ENCODE results near the gene AKAP8L. TPM values are rescaled to one million over a fixed set of nuclear protein-coding genes. Genes with fewer than 3 reads are reported as not detected.
"Not testable (repeated sequence)": the region's sequence is repeated elsewhere in the genome, so short reads cannot be mapped to it uniquely, and the experiment has no call there.

Gene AKAP8L
- total RNA-seq, 1 experiment from 2014 or later: 106 TPM

DNA sequence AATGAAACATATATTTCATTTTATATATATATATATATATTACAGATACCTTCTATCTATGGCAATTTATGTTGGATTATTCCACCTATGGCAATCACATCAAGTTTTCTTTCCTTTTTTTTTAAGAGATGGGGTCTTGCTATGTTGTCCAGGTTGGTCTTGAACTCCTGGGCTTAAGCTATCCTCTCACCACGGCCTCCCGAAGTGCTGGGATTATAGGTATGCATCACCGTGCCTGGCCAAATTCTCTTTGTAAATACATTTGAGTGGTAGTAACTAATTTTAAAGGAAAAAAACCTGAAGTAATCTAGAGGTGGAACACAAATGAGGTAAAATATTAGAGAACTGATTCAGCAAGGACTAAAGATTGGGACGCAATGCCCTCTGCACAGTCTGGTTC, 64.9 kb downstream of the AKAP8L start:
- no peak for ATAC-seq

DNA sequence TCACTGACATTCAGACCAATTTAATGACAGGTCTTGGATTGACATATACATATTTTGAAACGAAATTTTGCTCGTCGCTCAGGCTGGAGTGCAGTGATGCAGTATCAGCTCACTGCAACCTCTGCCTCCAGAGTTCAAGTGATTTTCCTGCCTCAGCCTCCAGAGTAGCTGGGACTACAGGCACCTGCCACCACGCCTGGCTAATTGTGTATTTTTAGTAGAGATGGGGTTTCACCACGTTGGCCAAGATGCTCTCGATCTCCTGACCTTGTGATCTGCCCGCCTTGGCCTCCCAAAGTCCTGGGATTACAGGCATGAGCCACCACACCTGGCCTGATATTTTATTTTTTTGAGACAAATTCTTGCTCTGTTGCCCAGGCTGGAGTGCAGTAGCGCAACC, 66.3 kb downstream of the AKAP8L start:
- H3K9me2 ChIP-seq (ENCODE audit: insufficient read depth); H3K27ac ChIP-seq (ENCODE audit: low read depth, low read length); BruUV-seq (replicated peaks); RAD21 ChIA-PET (ENCODE audit: low non-redundant PET in 1 of 2, low total read pairs in 2 of 2, uncharacterized antibody in 2 of 2, unreplicated experiment in 2 of 2); intact Hi-C loops (cut with micrococcal nuclease); H3K9ac ChIP-seq (ENCODE audit: low read length); DNase-seq (ENCODE audit: low read depth, low spot score); H3K9me3 ChIP-seq (ENCODE audit: control insufficient read depth in 1 of 2, insufficient read depth in 1 of 2, low read depth in 1 of 2, low read length in 2 of 2); H3K79me2 ChIP-seq (ENCODE audit: insufficient read depth, low read length); H3K4me2 ChIP-seq (ENCODE audit: low read length); H3K4me1 ChIP-seq (ENCODE audit: control insufficient read depth in 1 of 2, insufficient read depth in 2 of 2, low read length in 2 of 2); H4K20me1 ChIP-seq (ENCODE audit: insufficient read depth); H3K27me3 ChIP-seq (ENCODE audit: insufficient read depth, low read length); H3K4me3 ChIP-seq (replicated peaks in 1 of 2; ENCODE audit: low read depth in 1 of 2, low read length in 2 of 2); H2AFZ ChIP-seq (ENCODE audit: low read depth, low read length, poor library complexity, severe bottlenecking); POLR2A ChIA-PET: not testable (repeated sequence)
- ATAC-seq: 0 out of 2 replicates have a peak, but pooled peaks have one; percentile 4
- CTCF ChIA-PET: interaction anchor here (0.8 kb wide), 1 partner anchor 90 kb away, joined by 3 read pairs; no protein-coding TSS in a partner anchor
- peaks cover 17 to 23% of the 10 kb centered on the region in 2 experiments for H3K36me3 ChIP-seq (ENCODE audit: control insufficient read depth in 1 of 2, insufficient read depth in 2 of 2, low read length in 2 of 2)

More for the DNA sequence above, 64.9 kb downstream of the AKAP8L start:
- Histone ChIP-seq H3K27me3 (ENCODE audit: insufficient read depth, low read length) (no peaks in the 10 kb centered on the region), H3K9me2 (ENCODE audit: insufficient read depth) (no peaks in the 10 kb centered on the region), H3K36me3 (ENCODE audit: control insufficient read depth in 1 of 2, insufficient read depth in 2 of 2, low read length in 2 of 2) (peaks cover 30 to 34% of the 10 kb centered on the region in 2 experiments), H3K9me3 (ENCODE audit: control insufficient read depth in 1 of 2, insufficient read depth in 1 of 2, low read depth in 1 of 2, low read length in 2 of 2) (no peaks in the 10 kb centered on the region), H3K4me3 (replicated peaks in 1 of 2; ENCODE audit: low read depth in 1 of 2, low read length in 2 of 2) (no peak overlapping the region), H3K79me2 (ENCODE audit: insufficient read depth, low read length) (no peaks in the 10 kb centered on the region), H3K4me1 (ENCODE audit: control insufficient read depth in 1 of 2, insufficient read depth in 2 of 2, low read length in 2 of 2) (no peaks in the 10 kb centered on the region), H3K9ac (ENCODE audit: low read length) (no peak overlapping the region), H4K20me1 (ENCODE audit: insufficient read depth) (no peaks in the 10 kb centered on the region), H2AFZ (ENCODE audit: low read depth, low read length, poor library complexity, severe bottlenecking) (no peak overlapping the region), H3K27ac (ENCODE audit: low read depth, low read length) (no peak overlapping the region), H3K4me2 (ENCODE audit: low read length) (no peak overlapping the region)
- intact Hi-C loops (cut with micrococcal nuclease): no loop called here
- DNase-seq (ENCODE audit: low read depth, low spot score): no peak
- POLR2A ChIA-PET: no interaction called here
- TF ChIP-seq FOSL1 (IDR thresholded peaks at IDR 0.05; ENCODE audit: low read depth): no peak
- no peak for TF ChIP-seq POLR2A (IDR thresholded peaks at IDR 0.05; ENCODE audit: borderline replicate concordance, extremely low read depth, insufficient read depth, insufficient read length)
- TF ChIP-seq, protein P1, sequence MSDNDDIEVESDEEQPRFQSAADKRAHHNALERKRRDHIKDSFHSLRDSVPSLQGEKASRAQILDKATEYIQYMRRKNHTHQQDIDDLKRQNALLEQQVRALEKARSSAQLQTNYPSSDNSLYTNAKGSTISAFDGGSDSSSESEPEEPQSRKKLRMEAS (IDR thresholded peaks at IDR 0.05): no peak
- TF ChIP-seq CEBPB (IDR thresholded peaks at IDR 0.05; ENCODE audit: low read depth): no peak
- no peak for TF ChIP-seq YY1 (IDR thresholded peaks at IDR 0.05; ENCODE audit: extremely low read depth, insufficient replicate concordance, low read depth, low read length)
- no peak for TF ChIP-seq RAD21 (IDR thresholded peaks at IDR 0.05; ENCODE audit: low read depth)
- TF ChIP-seq POLR2AphosphoS5 (IDR thresholded peaks at IDR 0.05; ENCODE audit: low read depth, low read length): no peak
- no peak for TF ChIP-seq CBX3 (IDR thresholded peaks at IDR 0.05; ENCODE audit: low read depth)
- TF ChIP-seq SIN3A (IDR thresholded peaks at IDR 0.05; ENCODE audit: low read depth): no peak
- TF ChIP-seq, protein P2, sequence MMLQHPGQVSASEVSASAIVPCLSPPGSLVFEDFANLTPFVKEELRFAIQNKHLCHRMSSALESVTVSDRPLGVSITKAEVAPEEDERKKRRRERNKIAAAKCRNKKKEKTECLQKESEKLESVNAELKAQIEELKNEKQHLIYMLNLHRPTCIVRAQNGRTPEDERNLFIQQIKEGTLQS (IDR thresholded peaks at IDR 0.05): no peak
- TF ChIP-seq EGR1 (IDR thresholded peaks at IDR 0.05; ENCODE audit: low read depth): no peak
- TF ChIP-seq TCF7L2 (IDR thresholded peaks at IDR 0.05; ENCODE audit: borderline replicate concordance, extremely low read depth, insufficient read depth, insufficient read length): no peak
- no peak for TF ChIP-seq ELF1 (IDR thresholded peaks at IDR 0.05; ENCODE audit: borderline replicate concordance, low read depth)
- TF ChIP-seq, protein P3, sequence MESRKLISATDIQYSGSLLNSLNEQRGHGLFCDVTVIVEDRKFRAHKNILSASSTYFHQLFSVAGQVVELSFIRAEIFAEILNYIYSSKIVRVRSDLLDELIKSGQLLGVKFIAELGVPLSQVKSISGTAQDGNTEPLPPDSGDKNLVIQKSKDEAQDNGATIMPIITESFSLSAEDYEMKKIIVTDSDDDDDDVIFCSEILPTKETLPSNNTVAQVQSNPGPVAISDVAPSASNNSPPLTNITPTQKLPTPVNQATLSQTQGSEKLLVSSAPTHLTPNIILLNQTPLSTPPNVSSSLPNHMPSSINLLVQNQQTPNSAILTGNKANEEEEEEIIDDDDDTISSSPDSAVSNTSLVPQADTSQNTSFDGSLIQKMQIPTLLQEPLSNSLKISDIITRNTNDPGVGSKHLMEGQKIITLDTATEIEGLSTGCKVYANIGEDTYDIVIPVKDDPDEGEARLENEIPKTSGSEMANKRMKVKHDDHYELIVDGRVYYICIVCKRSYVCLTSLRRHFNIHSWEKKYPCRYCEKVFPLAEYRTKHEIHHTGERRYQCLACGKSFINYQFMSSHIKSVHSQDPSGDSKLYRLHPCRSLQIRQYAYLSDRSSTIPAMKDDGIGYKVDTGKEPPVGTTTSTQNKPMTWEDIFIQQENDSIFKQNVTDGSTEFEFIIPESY (IDR thresholded peaks at IDR 0.05; ENCODE audit: extremely low read depth, insufficient replicate concordance, low read length): no peak
- no peak for TF ChIP-seq ZNF274 (IDR thresholded peaks at IDR 0.05; ENCODE audit: low read depth, low read length)
- TF ChIP-seq ZFX (IDR thresholded peaks at IDR 0.05): no peak
- no peak for TF ChIP-seq JUND (IDR thresholded peaks at IDR 0.05)
- no peak for TF ChIP-seq EZH2phosphoT487 (IDR thresholded peaks at IDR 0.05; ENCODE audit: borderline replicate concordance)
- TF ChIP-seq, protein P4, sequence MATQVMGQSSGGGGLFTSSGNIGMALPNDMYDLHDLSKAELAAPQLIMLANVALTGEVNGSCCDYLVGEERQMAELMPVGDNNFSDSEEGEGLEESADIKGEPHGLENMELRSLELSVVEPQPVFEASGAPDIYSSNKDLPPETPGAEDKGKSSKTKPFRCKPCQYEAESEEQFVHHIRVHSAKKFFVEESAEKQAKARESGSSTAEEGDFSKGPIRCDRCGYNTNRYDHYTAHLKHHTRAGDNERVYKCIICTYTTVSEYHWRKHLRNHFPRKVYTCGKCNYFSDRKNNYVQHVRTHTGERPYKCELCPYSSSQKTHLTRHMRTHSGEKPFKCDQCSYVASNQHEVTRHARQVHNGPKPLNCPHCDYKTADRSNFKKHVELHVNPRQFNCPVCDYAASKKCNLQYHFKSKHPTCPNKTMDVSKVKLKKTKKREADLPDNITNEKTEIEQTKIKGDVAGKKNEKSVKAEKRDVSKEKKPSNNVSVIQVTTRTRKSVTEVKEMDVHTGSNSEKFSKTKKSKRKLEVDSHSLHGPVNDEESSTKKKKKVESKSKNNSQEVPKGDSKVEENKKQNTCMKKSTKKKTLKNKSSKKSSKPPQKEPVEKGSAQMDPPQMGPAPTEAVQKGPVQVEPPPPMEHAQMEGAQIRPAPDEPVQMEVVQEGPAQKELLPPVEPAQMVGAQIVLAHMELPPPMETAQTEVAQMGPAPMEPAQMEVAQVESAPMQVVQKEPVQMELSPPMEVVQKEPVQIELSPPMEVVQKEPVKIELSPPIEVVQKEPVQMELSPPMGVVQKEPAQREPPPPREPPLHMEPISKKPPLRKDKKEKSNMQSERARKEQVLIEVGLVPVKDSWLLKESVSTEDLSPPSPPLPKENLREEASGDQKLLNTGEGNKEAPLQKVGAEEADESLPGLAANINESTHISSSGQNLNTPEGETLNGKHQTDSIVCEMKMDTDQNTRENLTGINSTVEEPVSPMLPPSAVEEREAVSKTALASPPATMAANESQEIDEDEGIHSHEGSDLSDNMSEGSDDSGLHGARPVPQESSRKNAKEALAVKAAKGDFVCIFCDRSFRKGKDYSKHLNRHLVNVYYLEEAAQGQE (IDR thresholded peaks at IDR 0.05; ENCODE audit: low read depth): no peak
- TF ChIP-seq EZH2 (IDR thresholded peaks at IDR 0.05): no peak
- CTCF ChIA-PET: no interaction called here
- BruUV-seq (replicated peaks): no TSS peak
- RAD21 ChIA-PET (ENCODE audit: low non-redundant PET in 1 of 2, low total read pairs in 2 of 2, uncharacterized antibody in 2 of 2, unreplicated experiment in 2 of 2): no interaction called here

All from HCT116 (cell line).